ENCODE results near the gene SIK2.

SIK2 gene

GRCh38 chr11:111582881-111583280 lies 19.4 kb upstream of the SIK2 start:
- DNase-seq = no peak

DNA sequence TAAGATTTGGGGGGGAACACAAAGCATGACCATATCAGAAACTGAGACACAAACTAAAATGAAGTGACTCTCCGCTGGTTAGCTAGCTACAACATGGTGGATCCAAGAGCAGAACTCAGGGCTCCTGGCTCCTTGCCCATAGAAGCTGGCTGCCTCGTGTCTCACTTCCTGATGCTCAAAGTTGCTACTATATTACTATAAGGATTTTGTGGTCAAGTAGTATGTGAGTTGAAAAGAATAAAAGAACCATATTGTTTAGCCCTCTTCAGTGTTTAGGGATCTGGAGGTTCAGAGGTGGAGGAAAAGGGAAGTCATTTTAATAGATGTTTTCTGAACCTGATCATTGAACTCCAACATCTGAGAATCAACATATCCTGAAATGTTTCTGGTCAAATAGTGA lies 16.9 kb upstream of the SIK2 start:
- DNase-seq = peak; percentile 80

DNA sequence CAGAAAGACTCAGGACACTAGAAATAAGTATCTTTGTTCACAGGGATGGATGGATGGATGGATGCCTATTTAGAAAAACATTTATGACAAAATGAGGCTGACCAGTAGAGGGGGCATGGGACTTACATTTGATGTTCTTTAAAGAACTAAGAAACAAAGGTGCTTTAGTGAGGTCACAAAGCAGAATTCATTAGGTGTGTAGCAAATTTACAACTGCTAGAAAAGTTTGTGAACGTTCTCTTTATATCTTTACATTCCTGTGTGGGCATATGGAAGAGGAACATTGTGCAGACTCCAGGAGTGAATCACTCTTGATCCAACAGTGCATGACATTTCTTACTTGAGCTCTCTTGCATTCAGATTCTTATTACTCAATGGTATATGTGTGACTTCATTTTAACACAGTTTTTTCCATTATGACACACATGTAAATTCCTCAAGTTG lies 15.8 kb upstream of the SIK2 start:
- DNase-seq = peak; percentile 44

DNA sequence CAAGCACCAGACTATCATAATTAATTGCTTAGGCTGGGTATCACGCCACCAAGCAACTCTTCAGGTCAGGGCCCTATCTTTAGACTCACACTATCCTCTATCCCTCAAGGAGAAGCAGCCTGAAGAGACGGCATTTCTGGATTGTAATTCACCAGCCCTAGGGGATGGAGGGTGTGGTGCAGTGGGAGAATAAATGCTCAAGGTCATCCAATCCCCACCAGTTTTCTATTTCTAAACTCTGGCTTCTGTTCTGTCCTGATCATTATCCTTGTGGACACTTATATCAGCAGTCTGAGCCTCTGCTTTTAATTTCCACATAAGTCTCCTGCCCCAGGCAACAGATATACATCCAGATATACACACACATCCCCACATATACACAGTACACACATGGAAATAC lies 13.1 kb upstream of the SIK2 start:
- DNase-seq = no peak

- DNase-seq = no peak
Measured at GRCh38 chr11:111589886-111590499, 12.3 kb upstream of the SIK2 start.

- DNase-seq = no peak
Measured at GRCh38 chr11:111591187-111591960, 10.9 kb upstream of the SIK2 start.

- no peak for DNase-seq
Measured at GRCh38 chr11:111592491-111592890, 9.8 kb upstream of the SIK2 start.

DNA sequence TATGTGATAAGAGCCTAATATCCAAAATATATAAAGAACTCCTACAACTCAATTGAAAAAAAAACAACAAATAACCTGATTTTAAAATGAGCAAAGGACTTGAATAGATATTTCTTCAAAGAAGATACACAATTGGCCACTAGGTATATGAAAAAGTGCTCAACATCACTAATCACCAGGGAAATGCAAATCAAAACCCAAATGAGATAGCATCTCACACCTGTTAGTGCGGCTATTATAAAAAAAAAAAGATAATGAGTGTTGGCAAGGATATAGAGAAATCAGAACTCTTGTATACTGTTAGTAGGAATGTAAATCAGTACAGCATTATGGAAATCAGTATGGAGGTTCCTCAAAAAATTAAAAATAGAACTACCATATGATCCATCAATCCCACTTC lies 5.9 kb upstream of the SIK2 start:
- no peak for DNase-seq

- DNase-seq = no peak
Measured at GRCh38 chr11:111598148-111598547, 4.1 kb upstream of the SIK2 start.

GRCh38 chr11:111598559-111598958 lies 3.7 kb upstream of the SIK2 start:
- DNase-seq = peak; percentile 59

- DNase-seq = no peak
Measured at GRCh38 chr11:111601636-111601978, 642 bp upstream of the SIK2 start.

DNA sequence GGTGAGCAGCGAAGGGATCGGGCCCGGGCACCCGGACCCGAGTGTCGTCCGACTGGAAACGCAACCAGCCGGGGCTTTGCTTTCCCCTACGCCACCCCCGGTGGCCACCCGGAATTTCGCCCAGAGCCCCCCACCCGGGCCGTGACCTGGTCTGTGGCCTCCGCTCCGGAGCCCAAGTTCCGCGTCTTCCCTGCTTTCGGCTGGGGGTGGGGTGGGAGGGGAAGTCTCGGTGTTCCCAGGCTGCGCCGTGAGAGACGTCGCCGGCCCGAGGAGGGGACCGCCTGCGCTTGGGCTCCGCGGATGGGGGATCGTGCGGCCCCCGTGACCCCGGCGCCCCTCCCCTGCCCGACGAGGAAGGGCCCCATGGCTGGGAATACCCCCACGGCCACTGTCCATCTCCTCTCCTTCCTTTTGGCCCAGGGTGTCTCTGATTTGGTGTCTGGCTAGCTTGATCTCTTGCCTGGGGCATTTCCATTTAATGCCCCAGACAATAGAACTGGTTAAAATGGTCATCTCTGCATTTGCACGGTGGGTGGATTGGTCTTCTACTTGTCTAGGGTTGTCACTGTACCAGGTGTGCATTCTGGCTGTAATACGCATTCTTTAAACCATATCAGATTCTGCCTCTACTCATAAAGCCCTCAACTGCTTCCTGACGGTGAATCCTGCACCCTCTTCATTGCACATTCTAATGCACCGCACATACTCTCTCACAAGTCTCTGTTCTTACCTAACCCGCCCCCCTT lies 789 bp downstream of the SIK2 start:
- peak; percentile 35 for DNase-seq

GRCh38 chr11:111603611-111604130 lies 1.4 kb downstream of the SIK2 start:
- DNase-seq = no peak

GRCh38 chr11:111604392-111605009 lies 2.3 kb downstream of the SIK2 start:
- peak; percentile 57 for DNase-seq

DNA sequence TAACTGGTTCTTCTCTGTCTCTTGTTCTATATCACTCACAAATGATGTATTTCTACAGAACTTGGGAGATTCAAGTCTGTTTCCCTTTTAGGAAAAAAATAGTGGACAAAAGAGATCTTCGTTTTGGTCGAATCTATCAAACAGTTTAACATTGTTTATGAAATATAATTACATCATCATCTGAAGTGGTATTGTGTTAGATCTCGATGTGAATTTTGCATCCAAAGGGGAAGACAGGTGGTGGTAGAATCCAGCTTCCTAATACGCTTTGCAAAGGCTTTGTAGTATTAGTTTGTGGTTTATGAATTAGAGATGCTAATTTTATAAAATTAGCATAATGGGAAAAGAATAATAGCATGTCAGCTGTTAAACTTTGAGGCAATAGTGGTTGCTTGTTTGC lies 3.4 kb downstream of the SIK2 start:
- no peak for DNase-seq

DNA sequence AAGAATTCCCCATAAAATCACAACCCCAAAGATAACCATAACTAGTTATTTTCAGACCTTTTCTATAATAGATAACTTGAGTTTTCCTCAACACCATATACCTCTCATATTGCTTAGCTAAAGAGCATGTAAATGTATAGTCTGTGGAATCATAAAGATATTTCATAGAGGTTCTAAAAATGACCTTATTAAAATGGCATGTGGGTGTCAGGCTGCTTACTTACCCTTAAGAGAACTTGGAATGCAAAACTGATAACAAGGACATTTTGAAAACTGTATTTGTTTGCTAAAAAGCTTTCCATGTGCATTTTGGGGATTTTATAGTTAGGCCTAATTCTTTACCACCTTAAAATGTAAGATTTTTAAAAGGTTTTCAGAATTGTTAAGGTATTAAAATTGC lies 4.7 kb downstream of the SIK2 start:
- peak; percentile 22 for DNase-seq

DNA sequence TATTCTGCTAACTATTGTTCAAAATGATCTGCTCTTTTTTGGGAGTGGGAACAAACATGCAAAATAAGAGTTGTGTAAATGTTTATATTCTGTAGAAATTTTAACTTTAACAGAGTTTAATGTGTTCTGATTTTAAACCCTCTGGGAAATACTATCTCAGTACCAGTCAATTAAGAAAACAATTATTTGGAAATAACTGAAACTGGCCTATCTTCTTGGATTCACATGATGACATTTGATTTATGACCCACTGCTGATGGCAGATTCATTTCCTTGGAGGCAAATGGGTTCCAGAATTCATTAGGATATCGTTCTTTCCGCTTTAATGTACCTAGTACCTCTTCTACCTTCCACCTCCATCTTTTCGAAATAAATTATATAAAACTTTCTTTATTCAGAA lies 5.5 kb downstream of the SIK2 start:
- no peak for DNase-seq

GRCh38 chr11:111612224-111612623 lies 10.0 kb downstream of the SIK2 start:
- peak; percentile 52 for DNase-seq

- DNase-seq = no peak
Measured at GRCh38 chr11:111617286-111617685, 15.0 kb downstream of the SIK2 start.

GRCh38 chr11:111620518-111620917 lies 18.3 kb downstream of the SIK2 start:
- DNase-seq = no peak

GRCh38 chr11:111623527-111624030 lies 21.3 kb downstream of the SIK2 start:
- no peak for DNase-seq

- DNase-seq = no peak
Measured at GRCh38 chr11:111624608-111625007, 22.4 kb downstream of the SIK2 start.

GRCh38 chr11:111627591-111627990 lies 25.3 kb downstream of the SIK2 start:
- DNase-seq = no peak

All from HCEC 1CT (cell line).